GM21367 (cell line): ENCODE measurements around the gene RAPGEF1.
A peak's percentile ranks its signal among the peaks of the same experiment; 100 is the strongest.

Experiments used
- ATAC-seq: cut with Tn5 transposase; IDR thresholded peaks from one replicate; pipeline ENCODE4 v1.9.1; 2021; ENCODE audit not compliant: unreplicated experiment

RAPGEF1 gene

GRCh38 chr9:131545003-131545785, 194.7 kb downstream of the RAPGEF1 start, which contains the start of gene PRRT1B:
Gene PRRT1B (plus strand): TSS chr9:131545523. CDS start chr9:131545616, 93 bp downstream.
- ATAC-seq, result no peak

GRCh38 chr9:131543141-131543540, 196.7 kb downstream of the RAPGEF1 start:
- ATAC-seq, result no peak

GRCh38 chr9:131539223-131539923, 200.5 kb downstream of the RAPGEF1 start:
- no peak for ATAC-seq

GRCh38 chr9:131537946-131538345, 201.9 kb downstream of the RAPGEF1 start:
- no peak for ATAC-seq

- ATAC-seq, result no peak
Measured at GRCh38 chr9:131534721-131535237, 205.1 kb downstream of the RAPGEF1 start.

- peak; percentile 76 for ATAC-seq
Measured at GRCh38 chr9:131530920-131531832, 208.7 kb downstream of the RAPGEF1 start, which contains the start of gene UCK1. Gene UCK1 (minus strand): TSS chr9:131531263. CDS start chr9:131531174, 89 bp downstream.

GRCh38 chr9:131530546-131530919, 209.3 kb downstream of the RAPGEF1 start:
- ATAC-seq, result peak; percentile 4

GRCh38 chr9:131529597-131530545, 210.0 kb downstream of the RAPGEF1 start:
- no peak for ATAC-seq

GRCh38 chr9:131528886-131529505, 210.9 kb downstream of the RAPGEF1 start:
- ATAC-seq, result no peak

- no peak for ATAC-seq
Measured at GRCh38 chr9:131528186-131528585, 211.7 kb downstream of the RAPGEF1 start.
